Caco-2 (cell line): ENCODE data around the gene ZMYND15. TPM values are rescaled to one million over a fixed set of nuclear protein-coding genes. Genes with fewer than 3 reads are reported as not detected.
"Not testable (repeated sequence)": the region's sequence is repeated elsewhere in the genome, so short reads cannot be mapped to it uniquely, and the experiment has no call there.

Experiments
- BruUV-seq: library from RNA; stranded (reverse); fragments of 400-500 nt; replicated peaks from 2 replicates; lab custom pipeline; 2021; lab: Mats Ljungman, UMichigan
- CTCF ChIA-PET: fragments of 300-600 bp; sonication (Branson Sonifier 250); formaldehyde crosslinking; loops from one replicate; lab custom pipeline; 2022; ENCODE audit warnings: antibody characterized with exemption; lab: Charles Lee
- POLR2A ChIA-PET: fragments of 300-600 bp; sonication (Branson Sonifier 250); formaldehyde crosslinking; loops from one replicate; lab custom pipeline; 2022; ENCODE audit warnings: antibody characterized with exemption; lab: Charles Lee
- DNase-seq, 2 experiments: peaks; one replicate each; pipeline versions ENCODE4 v3.0.0 to v3.0.0-alpha.2; 2020 to 2022
- H3K27me3 ChIP-seq: replicated peaks from 2 replicates; pipeline ENCODE4 v1.6.0; 2011; ENCODE audit warnings: low read length; ENCODE audit not compliant: control insufficient read depth, insufficient read depth
- H3K36me3 ChIP-seq: 2 replicates; pipeline ENCODE4 v1.5.1; 2011; ENCODE audit warnings: low read length; ENCODE audit not compliant: control insufficient read depth, insufficient read depth
- H3K4me1 ChIP-seq: fragments of 250-450 bp; sonication (Bioruptor Pico); 2 replicates; pipeline ENCODE4 v1.5.1; 2020; ENCODE audit warnings: mild to moderate bottlenecking
- H3K4me3 ChIP-seq: 2 replicates; pipeline ENCODE4 v1.5.1; 2011; ENCODE audit warnings: low read depth, mild to moderate bottlenecking, control low read depth, low read length
- H3K9me3 ChIP-seq: fragments of 250-450 bp; sonication (Bioruptor Pico); 2 replicates; pipeline ENCODE4 v1.5.1; 2020; ENCODE audit warnings: mild to moderate bottlenecking, moderate library complexity
- H3K27ac Mint-ChIP-seq: one replicate; pipeline ENCODE4 v1.8.0; 2022; ENCODE audit warnings: mixed read lengths; ENCODE audit not compliant: unreplicated experiment
- H3K27me3 Mint-ChIP-seq: one replicate; pipeline ENCODE4 v1.8.0; 2022; ENCODE audit warnings: mixed read lengths; ENCODE audit not compliant: insufficient read depth, unreplicated experiment
- H3K36me3 Mint-ChIP-seq: one replicate; pipeline ENCODE4 v1.8.0; 2022; ENCODE audit warnings: mild to moderate bottlenecking, mixed read lengths; ENCODE audit not compliant: insufficient read depth, unreplicated experiment
- H3K4me1 Mint-ChIP-seq: one replicate; pipeline ENCODE4 v1.8.0; 2022; ENCODE audit warnings: low read depth, mixed read lengths; ENCODE audit not compliant: unreplicated experiment
- H3K4me3 Mint-ChIP-seq: one replicate; pipeline ENCODE4 v1.8.0; 2022; ENCODE audit warnings: mild to moderate bottlenecking, moderate library complexity, mixed read lengths; ENCODE audit not compliant: unreplicated experiment
- H3K9me3 Mint-ChIP-seq: one replicate; pipeline ENCODE4 v1.8.0; 2022; ENCODE audit warnings: mixed read lengths; ENCODE audit not compliant: unreplicated experiment
- intact Hi-C: fragments of 100-400 bp; cut with micrococcal nuclease; formaldehyde crosslinking; loops from one replicate; pipeline ENCODE4 v1.10.0; 2022; ENCODE audit not compliant: unreplicated experiment
- total RNA-seq: library from RNA; stranded (reverse); gene quantifications from 2 replicates; pipeline ENCODE4 v1.2.3, GENCODE V29; 2022
- TF ChIP-seq, protein P1 (sequence below), 2 experiments: fragments of 200-600 bp in 1 of 2; IDR thresholded peaks; 1 replicate in 1 of 2; 2 replicates in 1 of 2; pipeline versions ENCODE4 v1.5.1 to v1.8.0; 2011 to 2022; ENCODE audit warnings: antibody characterized with exemption in 1 of 2, control low read depth in 1 of 2, inconsistent platforms in 1 of 2, low read depth in 1 of 2, low read length in 1 of 2, mild to moderate bottlenecking in 1 of 2, moderate library complexity in 1 of 2; ENCODE audit not compliant: insufficient read depth in 1 of 2, severe bottlenecking in 1 of 2, unreplicated experiment in 1 of 2

The ZMYND15 gene
- total RNA-seq, 1 experiment from 2014 or later: 3.5 TPM

DNA sequence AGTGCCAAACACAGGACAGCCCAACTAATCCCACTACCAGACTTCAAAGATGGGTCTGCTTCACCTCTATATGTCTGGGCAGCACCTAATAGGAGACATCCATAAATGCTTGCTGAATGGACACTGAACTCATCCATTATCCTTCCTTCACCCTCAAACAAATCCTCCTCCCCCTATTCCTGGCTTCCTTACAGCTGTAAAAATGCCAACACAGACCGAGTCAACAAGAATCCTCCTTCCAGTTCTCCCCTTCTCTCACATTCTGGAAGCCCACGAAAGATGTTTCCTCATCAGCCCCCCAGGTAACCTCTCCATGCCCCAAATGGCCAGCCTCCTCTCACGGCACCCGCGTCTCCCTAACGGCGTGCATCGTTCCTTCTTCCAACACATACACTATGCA, 47.9 kb upstream of the ZMYND15 start:
- POLR2A ChIA-PET: no interaction called here
- Histone ChIP-seq H3K27me3 (no peaks in the 10 kb centered on the region), H3K4me1 (no peaks in the 10 kb centered on the region), H3K9me3 (no peaks in the 10 kb centered on the region), H3K4me3 (no peak overlapping the region), H3K36me3 (no peaks in the 10 kb centered on the region; the same call in 1 of the 2 replicates)
- TF ChIP-seq, protein P1, sequence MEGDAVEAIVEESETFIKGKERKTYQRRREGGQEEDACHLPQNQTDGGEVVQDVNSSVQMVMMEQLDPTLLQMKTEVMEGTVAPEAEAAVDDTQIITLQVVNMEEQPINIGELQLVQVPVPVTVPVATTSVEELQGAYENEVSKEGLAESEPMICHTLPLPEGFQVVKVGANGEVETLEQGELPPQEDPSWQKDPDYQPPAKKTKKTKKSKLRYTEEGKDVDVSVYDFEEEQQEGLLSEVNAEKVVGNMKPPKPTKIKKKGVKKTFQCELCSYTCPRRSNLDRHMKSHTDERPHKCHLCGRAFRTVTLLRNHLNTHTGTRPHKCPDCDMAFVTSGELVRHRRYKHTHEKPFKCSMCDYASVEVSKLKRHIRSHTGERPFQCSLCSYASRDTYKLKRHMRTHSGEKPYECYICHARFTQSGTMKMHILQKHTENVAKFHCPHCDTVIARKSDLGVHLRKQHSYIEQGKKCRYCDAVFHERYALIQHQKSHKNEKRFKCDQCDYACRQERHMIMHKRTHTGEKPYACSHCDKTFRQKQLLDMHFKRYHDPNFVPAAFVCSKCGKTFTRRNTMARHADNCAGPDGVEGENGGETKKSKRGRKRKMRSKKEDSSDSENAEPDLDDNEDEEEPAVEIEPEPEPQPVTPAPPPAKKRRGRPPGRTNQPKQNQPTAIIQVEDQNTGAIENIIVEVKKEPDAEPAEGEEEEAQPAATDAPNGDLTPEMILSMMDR (IDR thresholded peaks at IDR 0.05; ENCODE audit: insufficient read depth in 1 of 2, low read depth in 1 of 2, low read length in 1 of 2, severe bottlenecking in 1 of 2, unreplicated experiment in 1 of 2): no peak
- Mint-ChIP-seq H3K4me3 (no peak overlapping the region), H3K27ac (peak overlapping the region; percentile 10), H3K9me3 (no peaks in the 10 kb centered on the region), H3K27me3 (no peaks in the 10 kb centered on the region), H3K4me1 (no peaks in the 10 kb centered on the region), H3K36me3 (peaks cover 48% of the 10 kb centered on the region)
- CTCF ChIA-PET: no interaction called here
- no peak for DNase-seq
- intact Hi-C loops: loop anchor here (10.0 kb wide), 1 partner anchor 127 kb away; the partner anchor contains the start of gene GGT6
- BruUV-seq: no TSS peak

DNA sequence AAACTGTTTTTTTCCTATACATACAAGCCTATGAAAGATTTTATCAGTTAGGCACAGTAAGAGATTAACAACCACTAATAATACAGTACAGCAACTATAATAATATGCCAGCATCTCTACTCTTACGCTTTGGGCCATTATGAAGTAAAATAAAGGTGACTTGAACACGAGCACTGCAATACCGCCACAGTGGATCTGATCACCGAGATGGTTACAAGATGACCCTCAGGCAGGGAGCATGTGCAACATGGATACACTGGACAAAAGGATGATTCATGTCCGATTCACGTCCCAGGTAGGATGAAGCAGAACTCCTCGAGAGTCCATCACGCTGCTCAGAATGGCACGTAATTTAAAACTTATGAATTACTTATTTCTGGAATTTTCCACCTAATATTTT, 46.2 kb upstream of the ZMYND15 start:
- DNase-seq: no peak
- Mint-ChIP-seq H3K27ac (no peak overlapping the region), H3K27me3 (no peaks in the 10 kb centered on the region), H3K9me3 (no peaks in the 10 kb centered on the region), H3K36me3 (peaks cover 53% of the 10 kb centered on the region), H3K4me1 (no peaks in the 10 kb centered on the region), H3K4me3 (no peak overlapping the region)
- intact Hi-C loops: loop anchor here (10.0 kb wide), 1 partner anchor 129 kb away; the partner anchor contains the start of gene GGT6
- POLR2A ChIA-PET: no interaction called here
- Histone ChIP-seq H3K36me3 (no peaks in the 10 kb centered on the region; the same call in 1 of the 2 replicates), H3K27me3 (no peaks in the 10 kb centered on the region), H3K9me3 (no peaks in the 10 kb centered on the region), H3K4me1 (no peaks in the 10 kb centered on the region), H3K4me3 (no peak overlapping the region)
- CTCF ChIA-PET: no interaction called here
- no TSS peak for BruUV-seq
- TF ChIP-seq, protein P1 (IDR thresholded peaks at IDR 0.05; ENCODE audit: insufficient read depth in 1 of 2, low read depth in 1 of 2, low read length in 1 of 2, severe bottlenecking in 1 of 2, unreplicated experiment in 1 of 2): no peak

DNA sequence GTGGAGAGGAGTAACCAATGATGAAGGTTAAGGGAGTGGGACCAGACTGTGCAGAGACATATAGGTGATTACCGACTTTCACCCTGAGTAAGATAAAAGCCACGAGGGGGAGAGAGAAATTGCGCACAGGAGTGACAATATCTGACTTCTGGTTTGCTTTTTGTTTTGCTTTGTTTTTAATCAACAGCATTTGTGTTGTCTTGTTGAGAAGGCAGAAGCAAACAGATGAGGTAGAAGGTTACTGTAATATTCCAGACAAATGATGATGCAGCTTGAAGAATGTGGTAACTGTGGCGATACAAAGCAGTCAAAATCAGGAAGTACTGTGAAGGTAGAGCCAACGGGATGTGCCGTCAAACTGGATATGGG, 43.2 kb upstream of the ZMYND15 start:
- H3K27me3 ChIP-seq: no peaks in the 10 kb centered on the region
- H3K36me3 ChIP-seq: no peaks in the 10 kb centered on the region; the same call in 1 of the 2 replicates
- Mint-ChIP-seq H3K27me3 (no peaks in the 10 kb centered on the region), H3K27ac (no peak overlapping the region), H3K4me3 (no peak overlapping the region), H3K4me1 (no peaks in the 10 kb centered on the region), H3K9me3 (no peaks in the 10 kb centered on the region), H3K36me3 (peaks cover 32% of the 10 kb centered on the region)
- H3K4me3 ChIP-seq: no peak overlapping the region
- no peak for DNase-seq
- TF ChIP-seq, protein P1 (IDR thresholded peaks at IDR 0.05; ENCODE audit: insufficient read depth in 1 of 2, low read depth in 1 of 2, low read length in 1 of 2, severe bottlenecking in 1 of 2, unreplicated experiment in 1 of 2): no peak
- ChIA-PET POLR2A (no interaction called here), CTCF (interaction anchor here (0.7 kb wide), 1 partner anchor 110 kb away, joined by 3 read pairs; the partner anchor contains the start of gene PLD2)
- no peaks in the 10 kb centered on the region for H3K9me3 ChIP-seq
- no TSS peak for BruUV-seq
- no peaks in the 10 kb centered on the region for H3K4me1 ChIP-seq
- intact Hi-C loops: loop anchor here (10.0 kb wide), 1 partner anchor 132 kb away; the partner anchor contains the start of gene GGT6

DNA sequence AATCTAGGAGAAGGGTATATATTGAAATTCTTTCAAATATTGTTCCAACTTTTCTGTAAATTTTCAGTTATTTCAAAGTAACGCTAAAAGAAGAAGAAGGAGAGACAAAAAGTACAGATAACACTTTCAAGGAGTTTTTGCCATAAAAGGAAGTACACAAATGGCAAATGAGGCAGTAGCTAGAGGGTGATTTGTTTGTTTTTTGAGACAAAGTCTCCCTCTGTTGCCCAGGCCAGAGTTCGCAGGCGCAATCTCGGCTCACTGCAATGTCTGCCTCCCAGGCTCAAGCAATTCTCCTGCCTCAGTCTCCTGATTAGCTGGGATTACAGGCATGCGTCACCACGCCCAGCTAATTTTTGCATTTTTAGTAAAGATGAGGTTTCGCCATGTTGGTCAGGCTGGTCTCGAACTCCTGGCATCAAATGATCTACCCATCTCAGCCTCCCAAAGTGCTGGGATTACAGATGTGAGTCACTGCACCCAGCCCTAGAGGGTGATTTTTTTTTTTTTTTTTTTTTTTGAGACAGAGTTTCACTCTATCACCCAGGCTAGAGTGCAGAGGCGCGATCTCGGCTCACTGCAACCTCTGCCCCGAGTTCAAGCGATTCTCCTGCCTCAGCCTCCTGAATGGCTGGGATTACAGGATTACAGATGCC, 40.1 kb upstream of the ZMYND15 start:
- H3K4me3 Mint-ChIP-seq, H3K27me3 Mint-ChIP-seq, H3K9me3 Mint-ChIP-seq, CTCF ChIA-PET, H3K27ac Mint-ChIP-seq, H3K27me3 ChIP-seq, H3K36me3 ChIP-seq, DNase-seq, H3K4me1 Mint-ChIP-seq, H3K4me1 ChIP-seq, BruUV-seq, H3K4me3 ChIP-seq, POLR2A ChIA-PET, H3K9me3 ChIP-seq: not testable (repeated sequence)
- H3K36me3 Mint-ChIP-seq: peaks cover 42% of the 10 kb centered on the region
- intact Hi-C loops: loop anchor here (10.0 kb wide), 1 partner anchor 135 kb away; the partner anchor contains the start of gene GGT6
